HG03457 (cell line): ENCODE results near the gene ACHE.
"Not testable (repeated sequence)": the region's sequence is repeated elsewhere in the genome, so short reads cannot be mapped to it uniquely, and the experiment has no call there.

Experiments
- ATAC-seq: cut with Tn5 transposase; IDR thresholded peaks from one replicate; pipeline ENCODE4 v1.9.1; 2021; ENCODE audit warnings: moderate number of reproducible peaks; ENCODE audit not compliant: unreplicated experiment

Gene ACHE

GRCh38 chr7:100865938-100866728 is 29.6 kb downstream of the ACHE start:
- no peak for ATAC-seq

GRCh38 chr7:100865372-100865911 is 30.2 kb downstream of the ACHE start:
- no peak for ATAC-seq

GRCh38 chr7:100864263-100864845 is 31.3 kb downstream of the ACHE start:
- no peak for ATAC-seq

DNA sequence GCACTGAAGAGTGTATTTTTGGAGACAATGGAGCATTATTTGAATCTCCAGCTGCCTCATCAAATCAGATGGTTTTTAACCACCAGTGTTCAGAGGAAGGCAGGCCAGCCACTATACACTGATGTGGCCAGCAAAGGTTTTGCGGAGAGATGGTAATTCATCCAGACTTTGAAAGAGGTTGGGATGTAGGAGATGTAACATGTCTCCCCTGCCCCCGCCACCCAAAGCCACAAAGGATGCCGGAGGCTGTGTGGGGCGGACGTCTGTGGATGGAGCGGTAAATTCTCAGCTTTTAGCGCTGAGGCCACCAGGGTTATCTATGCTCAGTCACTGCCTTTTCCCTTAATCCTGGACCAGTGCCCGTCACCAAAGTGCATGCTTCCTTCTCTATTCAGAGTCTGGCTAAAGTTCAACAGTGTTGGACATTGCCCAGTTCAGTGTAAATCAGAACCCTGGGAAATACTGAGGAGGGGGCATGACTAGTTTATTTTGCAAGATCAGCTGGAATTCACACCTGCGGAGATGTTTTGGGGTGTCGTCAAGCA is 32.2 kb downstream of the ACHE start:
- no peak for ATAC-seq

GRCh38 chr7:100861616-100861985 is 34.1 kb downstream of the ACHE start:
- no peak for ATAC-seq

- ATAC-seq: no peak
Observed at GRCh38 chr7:100860702-100861615, 34.7 kb downstream of the ACHE start.

DNA sequence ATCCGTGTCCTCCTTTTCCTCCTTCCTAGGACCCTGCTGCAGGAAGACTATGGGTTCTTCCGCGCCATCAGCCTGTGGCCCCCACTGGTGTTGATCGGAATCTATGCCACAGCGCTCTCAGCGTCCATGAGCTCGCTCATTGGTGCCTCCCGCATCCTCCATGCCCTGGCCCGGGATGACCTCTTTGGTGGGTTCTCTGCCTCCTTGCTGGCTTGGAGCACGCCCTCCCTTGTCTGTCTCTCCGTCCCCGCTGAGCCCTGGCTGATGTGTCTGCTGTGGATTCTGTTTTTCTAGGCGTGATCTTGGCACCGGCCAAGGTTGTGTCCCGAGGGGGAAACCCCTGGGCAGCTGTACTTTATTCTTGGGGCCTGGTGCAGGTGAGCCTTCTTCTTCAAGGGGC is 35.8 kb downstream of the ACHE start:
- no peak for ATAC-seq

- no peak for ATAC-seq
Observed at GRCh38 chr7:100856871-100857282, 38.8 kb downstream of the ACHE start.

GRCh38 chr7:100855515-100855914 is 40.2 kb downstream of the ACHE start:
- ATAC-seq: no peak

DNA sequence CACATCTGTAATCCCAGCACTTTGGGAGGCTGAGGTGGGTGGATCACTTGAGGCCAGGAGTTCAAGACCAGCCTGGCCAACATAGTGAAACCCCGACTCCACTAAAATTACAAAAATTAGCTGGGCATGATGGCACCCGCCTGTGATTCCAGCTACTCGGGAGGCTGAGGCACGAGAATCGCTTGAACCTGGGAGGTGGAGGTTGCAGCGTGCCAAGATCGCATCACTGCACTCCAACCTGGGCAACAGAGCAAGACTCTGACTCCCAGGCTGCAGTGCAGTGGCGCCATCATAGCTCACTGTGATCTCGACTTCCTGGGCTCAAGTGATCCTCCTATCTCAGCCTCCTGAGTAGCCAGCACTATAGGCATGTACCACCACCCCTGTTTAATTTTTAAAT is 40.8 kb downstream of the ACHE start:
- not testable (repeated sequence) for ATAC-seq

- no peak for ATAC-seq
Observed at GRCh38 chr7:100854146-100854895, 41.4 kb downstream of the ACHE start.

GRCh38 chr7:100852048-100852872 is 43.4 kb downstream of the ACHE start, which contains the start of gene SLC12A9:
SLC12A9 (plus strand) TSS chr7:100852713; CDS start chr7:100854198, 1,485 bp downstream.
- peak; percentile 86 for ATAC-seq

- no peak for ATAC-seq
Observed at GRCh38 chr7:100847360-100847759, 48.3 kb downstream of the ACHE start.

DNA sequence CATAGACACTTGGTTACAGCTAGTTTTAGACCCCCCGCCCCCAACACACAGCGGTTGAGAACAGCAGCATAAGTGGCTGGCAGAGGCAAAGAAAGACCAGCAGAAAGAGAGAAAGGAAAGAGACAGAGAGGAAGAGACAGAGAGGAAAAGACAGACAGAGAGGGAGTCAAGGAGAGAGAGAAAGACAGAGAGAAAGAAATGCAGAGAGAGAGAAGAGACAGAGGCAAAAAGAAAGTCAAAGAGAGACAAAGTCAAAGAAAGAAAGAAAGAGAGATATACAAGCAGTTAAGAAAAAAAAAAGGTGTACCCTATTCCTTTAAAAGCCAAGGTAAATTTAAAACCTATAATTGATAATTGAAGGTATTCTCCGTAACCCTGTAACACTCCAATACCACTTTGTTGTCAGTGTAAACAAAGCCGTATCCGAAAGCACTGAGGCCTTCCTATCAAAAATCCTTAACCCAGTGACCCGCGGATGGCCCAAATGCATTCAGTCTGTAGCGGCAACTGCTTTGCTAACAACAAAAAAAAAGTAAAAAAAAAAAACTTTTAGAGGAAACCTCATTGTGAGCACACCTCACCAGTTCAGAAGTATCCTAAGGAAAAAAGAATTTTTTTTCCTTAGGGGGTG is 55.1 kb downstream of the ACHE start:
- no peak for ATAC-seq
